GM19238 (cell line): ENCODE measurements around the gene PIP5K1B.

Experiments
- DNase-seq: peaks from one replicate; pipeline ENCODE4 v3.0.0; 2011; ENCODE audit warnings: low spot score; ENCODE audit not compliant: insufficient read length

PIP5K1B gene

DNA sequence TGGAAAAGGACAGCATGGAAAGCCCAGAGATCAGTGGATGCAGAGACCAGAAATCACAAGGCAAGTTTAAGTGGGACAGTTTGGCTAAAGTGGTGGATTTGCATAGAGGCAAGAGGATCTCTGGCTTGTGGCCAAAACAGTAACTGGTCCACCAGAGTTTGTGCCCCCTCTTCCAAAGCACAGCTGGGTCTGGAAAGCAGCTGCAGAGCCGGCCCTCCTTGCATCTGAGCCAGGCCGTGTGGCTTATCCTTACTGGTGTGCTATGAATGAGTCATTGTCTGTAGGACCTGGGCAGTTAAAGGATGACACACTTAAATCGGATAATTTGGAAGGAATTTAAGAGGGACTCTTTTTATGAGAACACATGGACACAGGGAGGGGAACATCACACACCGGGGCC lies 146.6 kb downstream of the PIP5K1B start:
- DNase-seq = no peak

- no peak for DNase-seq
Observed at GRCh38 chr9:68852941-68853340, 147.9 kb downstream of the PIP5K1B start.

GRCh38 chr9:68859347-68859746 lies 154.3 kb downstream of the PIP5K1B start:
- DNase-seq = no peak

GRCh38 chr9:68860419-68860818 lies 155.4 kb downstream of the PIP5K1B start:
- no peak for DNase-seq

DNA sequence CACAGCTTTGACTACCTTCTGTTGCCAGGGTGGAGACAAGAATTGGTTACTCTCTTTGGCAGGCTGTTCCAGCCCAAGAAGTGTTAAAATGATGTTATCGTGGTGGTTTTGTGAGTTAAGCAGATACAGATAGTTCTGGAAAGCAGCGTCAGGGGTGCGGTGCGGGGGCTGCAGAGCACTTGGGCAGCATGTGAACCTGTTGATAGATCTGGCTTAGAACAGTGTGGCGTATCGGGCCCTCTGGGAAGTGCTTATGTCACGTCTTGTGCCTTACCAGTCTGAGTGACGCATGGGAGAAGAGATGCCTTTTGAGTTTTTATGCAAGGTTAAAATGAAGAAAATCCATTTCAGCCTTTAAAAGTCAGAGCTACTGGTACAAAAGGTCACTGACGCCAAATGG lies 156.4 kb downstream of the PIP5K1B start:
- DNase-seq = no peak

DNA sequence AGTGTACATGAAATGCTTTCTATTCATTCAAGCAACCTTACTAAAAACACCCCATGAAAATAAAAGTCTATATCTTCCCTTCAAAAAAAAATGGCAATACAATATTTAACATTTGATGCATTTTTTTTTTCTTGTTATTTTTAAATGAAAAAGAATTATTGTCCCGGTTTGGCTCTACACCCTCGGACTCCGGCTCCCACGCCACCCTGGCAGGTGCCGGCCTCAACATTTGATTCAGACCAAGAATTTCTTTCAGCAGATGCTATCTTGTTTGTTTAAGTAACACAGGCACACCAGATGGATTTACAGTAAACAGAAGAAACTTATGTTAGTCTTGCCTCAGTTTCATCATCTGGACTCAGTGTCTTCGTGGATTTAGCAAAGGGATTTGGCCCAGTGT lies 162.0 kb downstream of the PIP5K1B start:
- DNase-seq = no peak

DNA sequence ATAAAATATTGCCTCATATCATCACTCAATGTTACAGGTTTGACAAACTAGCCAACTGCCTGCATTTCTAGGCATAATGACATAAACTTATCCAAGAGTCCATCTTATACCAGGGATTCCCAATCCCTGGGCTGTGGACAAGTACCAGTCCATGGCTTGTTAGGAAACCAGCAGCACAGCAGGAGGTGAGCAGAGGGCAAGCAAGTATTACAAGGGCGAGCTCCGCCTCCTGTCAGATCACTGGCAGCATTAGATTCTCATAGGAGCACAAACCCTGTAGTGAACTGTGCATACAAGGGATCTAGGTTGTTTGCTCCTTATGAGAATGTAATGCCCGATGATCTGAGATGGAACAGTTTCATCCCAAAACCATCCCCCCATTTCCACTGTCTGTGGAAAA lies 164.0 kb downstream of the PIP5K1B start:
- no peak for DNase-seq

- DNase-seq = no peak
Observed at GRCh38 chr9:68870086-68870485, 165.0 kb downstream of the PIP5K1B start.

GRCh38 chr9:68871236-68871635 lies 166.2 kb downstream of the PIP5K1B start:
- DNase-seq = no peak

DNA sequence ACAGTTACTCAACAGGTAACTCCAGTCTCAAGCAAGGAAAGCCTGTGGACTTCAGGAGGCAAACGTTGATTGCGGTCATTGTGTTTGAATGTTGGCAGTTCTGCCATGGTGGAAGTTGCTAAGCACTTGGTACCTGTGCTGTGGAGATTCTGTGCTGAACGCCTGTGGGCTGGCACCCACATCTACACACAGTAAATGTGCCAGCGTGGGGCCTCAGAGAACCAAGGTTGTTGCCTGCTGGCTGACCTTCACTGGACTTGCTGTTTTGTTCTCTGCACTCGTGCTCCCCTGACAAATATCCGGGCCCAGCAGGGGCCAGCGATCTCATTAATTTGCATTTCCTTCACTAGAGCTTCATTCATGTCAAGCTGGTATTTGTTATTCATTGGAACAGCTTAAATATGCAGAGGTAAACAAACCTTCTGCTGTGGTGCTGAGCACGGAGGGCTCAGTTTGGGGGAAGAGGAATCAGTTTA lies 167.0 kb downstream of the PIP5K1B start:
- DNase-seq = no peak

DNA sequence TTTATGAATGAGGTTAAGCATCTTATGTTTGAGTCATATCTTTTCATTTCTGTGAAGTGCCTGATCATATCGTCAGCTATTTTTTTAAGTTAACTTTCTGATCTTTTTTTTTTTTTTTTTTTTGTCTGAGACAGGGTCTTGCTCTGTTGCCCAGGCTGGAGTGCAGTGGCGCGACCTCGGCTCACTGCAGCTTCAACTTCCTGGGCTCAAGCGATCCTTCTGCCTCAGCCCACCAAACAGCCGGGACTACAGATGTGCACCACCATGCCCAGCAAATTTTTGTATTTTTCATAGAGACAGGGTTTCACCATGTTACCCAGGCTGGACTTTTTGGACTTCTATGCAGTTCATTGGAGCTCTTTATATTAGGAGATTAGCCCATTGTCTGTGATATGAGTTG lies 168.1 kb downstream of the PIP5K1B start:
- no peak for DNase-seq

- DNase-seq = no peak
Observed at GRCh38 chr9:68876273-68876672, 171.2 kb downstream of the PIP5K1B start.

- DNase-seq = no peak
Observed at GRCh38 chr9:68876681-68877080, 171.6 kb downstream of the PIP5K1B start.

DNA sequence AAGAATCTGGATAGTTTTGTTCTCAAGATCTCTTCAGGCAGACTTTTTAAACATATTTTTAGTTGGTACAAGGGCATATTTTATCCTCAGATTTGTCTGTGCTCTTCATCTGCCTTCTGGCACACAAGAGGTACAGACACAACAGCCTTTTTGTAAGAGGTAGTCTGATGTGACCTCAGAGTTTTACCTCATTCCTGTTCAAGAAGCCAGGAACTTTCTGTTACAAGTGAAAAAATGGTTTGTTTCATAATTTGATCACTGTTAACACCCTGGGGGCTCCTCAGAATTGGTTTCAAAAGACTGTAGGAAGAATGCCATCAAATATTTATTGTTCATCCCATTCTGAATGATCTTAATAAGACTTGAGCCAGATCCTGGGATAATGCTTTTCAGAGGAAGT lies 172.2 kb downstream of the PIP5K1B start:
- no peak for DNase-seq

DNA sequence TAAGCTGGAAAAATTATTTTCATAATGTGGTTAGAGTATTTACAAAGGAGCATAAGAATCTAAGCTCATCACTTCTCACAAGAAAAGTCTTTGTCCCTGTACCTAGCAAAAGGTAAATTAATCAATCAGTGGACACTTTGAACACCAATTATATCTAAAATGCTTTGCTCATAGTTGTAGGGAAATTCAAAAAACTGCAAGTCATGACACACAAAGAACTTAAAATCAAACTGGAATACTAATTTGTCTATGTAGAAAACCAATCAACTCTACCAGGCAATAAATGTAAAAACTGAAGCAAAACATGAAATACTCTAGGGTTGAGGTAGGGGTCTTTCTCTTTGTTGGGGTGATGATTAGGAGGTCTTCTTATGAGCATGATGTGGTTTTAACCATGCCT lies 173.4 kb downstream of the PIP5K1B start:
- DNase-seq = no peak

DNA sequence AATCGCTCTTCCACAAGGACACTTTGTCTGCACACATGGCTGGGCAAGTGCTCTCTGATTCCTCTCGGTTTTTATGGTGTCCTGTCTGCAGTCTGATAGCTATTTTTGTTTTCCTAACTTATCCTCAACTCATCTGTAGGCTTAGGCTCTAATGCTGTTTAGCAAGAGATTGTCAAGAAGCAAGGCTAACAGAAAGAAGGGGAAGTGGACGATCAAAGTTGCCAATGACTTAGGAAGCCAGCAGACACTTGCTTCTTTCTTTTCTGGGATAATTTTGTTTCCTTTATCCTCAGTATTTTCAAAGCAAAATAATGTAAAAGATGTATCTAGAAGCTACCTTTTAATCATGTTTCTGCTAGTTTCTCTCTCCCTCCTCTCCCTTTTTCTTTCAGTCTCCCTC lies 178.2 kb downstream of the PIP5K1B start:
- DNase-seq = no peak

- no peak for DNase-seq
Observed at GRCh38 chr9:68887232-68887631, 182.2 kb downstream of the PIP5K1B start.

DNA sequence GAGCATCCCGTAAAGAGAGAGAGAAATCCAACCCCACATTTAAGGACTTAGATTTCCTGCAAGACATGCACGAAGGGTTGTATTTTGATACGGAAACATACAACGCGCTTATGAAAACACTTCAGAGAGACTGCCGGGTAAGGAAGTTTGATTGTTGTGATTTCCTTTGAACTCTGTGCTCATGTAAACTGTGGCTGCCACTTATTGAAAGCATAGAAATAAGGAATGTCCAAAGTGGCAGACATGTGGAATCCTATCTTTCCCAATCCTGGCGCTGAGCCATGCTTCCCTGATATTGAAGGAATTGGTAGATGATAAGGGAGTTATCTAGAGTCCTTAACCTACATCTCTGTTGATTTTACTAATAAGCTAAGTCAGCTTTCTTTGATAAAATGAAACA lies 189.5 kb downstream of the PIP5K1B start:
- no peak for DNase-seq

- DNase-seq = no peak
Observed at GRCh38 chr9:68895741-68896478, 190.9 kb downstream of the PIP5K1B start.

DNA sequence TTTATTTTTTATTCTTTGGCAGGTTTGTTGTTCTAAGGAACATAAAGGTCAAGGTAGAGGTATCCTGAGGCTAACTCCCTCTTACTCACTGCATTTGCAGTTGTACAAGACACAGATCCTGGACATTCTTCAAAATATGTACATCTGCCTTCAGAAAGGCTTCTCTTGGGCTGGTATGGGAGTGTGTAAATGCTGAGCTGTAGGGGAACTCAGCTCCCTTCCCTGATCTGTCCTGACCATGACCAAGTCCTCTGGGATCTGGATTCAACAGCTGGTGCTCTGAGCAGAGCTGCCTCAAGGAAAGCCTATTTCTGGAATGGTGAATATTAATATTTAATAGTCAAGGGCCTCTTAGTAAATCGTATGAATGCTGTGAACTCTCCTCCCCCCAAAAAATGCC lies 191.4 kb downstream of the PIP5K1B start:
- DNase-seq = no peak

GRCh38 chr9:68897577-68898145 lies 192.6 kb downstream of the PIP5K1B start:
- no peak for DNase-seq

DNA sequence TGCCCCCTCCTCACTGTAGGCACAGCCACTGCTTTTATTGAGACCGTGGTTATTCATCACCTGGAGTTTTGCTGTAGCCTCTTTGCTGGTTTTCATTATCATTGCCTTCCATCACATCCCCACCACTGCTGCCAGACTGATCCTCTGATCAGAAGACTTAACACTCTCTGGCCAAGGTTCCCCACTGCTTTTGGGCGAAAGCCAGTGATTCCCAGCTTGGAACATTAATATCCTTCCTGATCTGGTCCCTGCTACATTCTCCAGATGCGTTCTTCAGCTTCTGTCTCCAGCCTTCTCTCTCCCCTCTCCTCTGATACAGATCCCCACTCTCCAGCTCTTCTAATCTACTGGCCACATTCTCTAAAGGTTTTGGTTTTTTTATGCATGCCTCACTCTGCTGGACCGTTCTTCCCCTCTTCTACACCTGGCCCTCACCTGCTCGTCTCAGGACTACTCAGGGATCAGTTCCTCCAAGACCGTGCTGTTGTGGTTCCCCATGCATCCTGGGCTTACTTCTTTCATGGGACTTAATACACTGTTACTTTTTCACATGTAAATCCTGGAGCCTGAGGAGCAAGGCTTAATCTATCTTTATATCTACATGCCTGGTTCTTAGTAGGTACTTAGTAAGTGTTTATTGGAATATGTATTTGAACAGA lies 193.9 kb downstream of the PIP5K1B start:
- no peak for DNase-seq

- DNase-seq = no peak
Observed at GRCh38 chr9:68904454-68904853, 199.4 kb downstream of the PIP5K1B start.
